Fibroblast of lung (primary cell): Measurements from ENCODE around the gene BCL10. TPM values are rescaled to one million over a fixed set of nuclear protein-coding genes. Genes with fewer than 3 reads are reported as not detected.

Experiments used
- DNase-seq, 2 donors: peaks; one replicate each; pipeline versions ENCODE4 v3.0.0 to v3.0.0-alpha.2; 2010; ENCODE audit warnings: low read depth in 2 of 2
- H2AFZ ChIP-seq: 2 replicates; pipeline ENCODE4 v1.5.1; 2012; ENCODE audit warnings: low read length, control low read depth, inconsistent platforms
- H3K27ac ChIP-seq: 2 replicates; pipeline ENCODE4 v1.5.1; 2011; ENCODE audit warnings: low read length, control low read depth; ENCODE audit not compliant: insufficient read depth
- H3K27me3 ChIP-seq: 2 replicates; pipeline ENCODE4 v1.5.1; 2011; ENCODE audit warnings: mild to moderate bottlenecking, low read length; ENCODE audit not compliant: control insufficient read depth, insufficient read depth
- H3K36me3 ChIP-seq: 2 replicates; pipeline ENCODE4 v1.5.1; 2011; ENCODE audit warnings: low read length; ENCODE audit not compliant: control insufficient read depth, insufficient read depth
- H3K4me1 ChIP-seq: 2 replicates; pipeline ENCODE4 v1.5.1; 2011; ENCODE audit warnings: low read length; ENCODE audit not compliant: control insufficient read depth, insufficient read depth; ENCODE audit errors: extremely low read depth
- H3K4me2 ChIP-seq: 2 replicates; pipeline ENCODE4 v1.5.1; 2011; ENCODE audit warnings: low read length, control low read depth; ENCODE audit not compliant: insufficient read depth; ENCODE audit errors: extremely low read depth
- H3K4me3 ChIP-seq, 4 experiments: fragments of 200-600 bp in 1 of 4; sonication (generic) in 1 of 4; replicated peaks in 1 of 4; 2 replicates each; pipeline ENCODE4 v1.5.1; 2011 to 2016; ENCODE audit warnings: low read length in 4 of 4, low read depth in 3 of 4, mild to moderate bottlenecking in 3 of 4, control low read depth in 2 of 4, inconsistent platforms in 1 of 4, mixed read lengths in 1 of 4; ENCODE audit not compliant: insufficient read depth in 1 of 4; ENCODE audit errors: control extremely low read depth in 1 of 4
- H3K79me2 ChIP-seq: 2 replicates; pipeline ENCODE4 v1.5.1; 2012; ENCODE audit warnings: mild to moderate bottlenecking, low read length, inconsistent platforms; ENCODE audit not compliant: control insufficient read depth, insufficient read depth
- H3K9ac ChIP-seq: 2 replicates; pipeline ENCODE4 v1.5.1; 2011; ENCODE audit warnings: mild to moderate bottlenecking, low read length, control low read depth; ENCODE audit not compliant: insufficient read depth
- H3K9me3 ChIP-seq: 2 replicates; pipeline ENCODE4 v1.5.1; 2012; ENCODE audit warnings: low read depth, low read length; ENCODE audit not compliant: control insufficient read depth, insufficient read depth
- H4K20me1 ChIP-seq: 2 replicates; pipeline ENCODE4 v1.5.1; 2011; ENCODE audit warnings: low read length; ENCODE audit not compliant: control insufficient read depth, insufficient read depth; ENCODE audit errors: extremely low read depth
- CTCF ChIP-seq, 2 donors: IDR thresholded peaks in 1 of 2; conservative IDR thresholded peaks in 1 of 2; 1 replicate in 1 of 2; 2 replicates in 1 of 2; pipeline ENCODE4 v1.5.1; 2011 to 2012; ENCODE audit warnings: low read length in 2 of 2, control low read depth in 1 of 2, inconsistent platforms in 1 of 2, low read depth in 1 of 2, mild to moderate bottlenecking in 1 of 2
- EZH2 ChIP-seq: IDR thresholded peaks from 2 replicates; pipeline ENCODE4 v1.5.1; 2012; ENCODE audit warnings: low read length, control low read depth, mild to moderate bottlenecking; ENCODE audit errors: missing control alignments
- polyA plus RNA-seq, 2 donors: library from polyadenylated mRNA; depleted of rRNA in 1 of 2; stranded (reverse) in 1 of 2; unstranded in 1 of 2; fragments of >200 nt; gene quantifications; 2 replicates each; pipeline ENCODE4 v1.2.1, GENCODE V29; 2011 to 2012; ENCODE audit warnings: missing spikeins in 1 of 2
- total RNA-seq: library from RNA; depleted of rRNA; stranded (reverse); fragments of >200 nt; gene quantifications from 2 replicates; pipeline ENCODE4 v1.2.1, GENCODE V29; 2014

Gene BCL10
- total and polyA plus RNA-seq, 2 donors (not counting 1 experiment from before 2014, with no cell fraction given), result 18.8 to 30.2 TPM

GRCh38 chr1:85297538-85297854, 21.1 kb upstream of the BCL10 start:
- H2AFZ ChIP-seq, result no peak overlapping the region
- no peak for DNase-seq
- no peaks in the 10 kb centered on the region for H3K36me3 ChIP-seq
- H3K9me3 ChIP-seq, result no peaks in the 10 kb centered on the region
- H3K9ac ChIP-seq, result no peak overlapping the region
- peak overlapping the region in 2 of 4 experiments; percentile 8 to 26 for H3K4me3 ChIP-seq
- H3K4me1 ChIP-seq, result peaks cover 26% of the 10 kb centered on the region
- TF ChIP-seq CTCF (conservative IDR thresholded peaks at IDR 0.05 in 1 of 2, IDR thresholded peaks at IDR 0.05 in 1 of 2; ENCODE audit: low read depth in 1 of 2, low read length in 2 of 2), result no peak
- TF ChIP-seq EZH2, result no peak
- peak overlapping the region; percentile 44 for H3K4me2 ChIP-seq
- H3K79me2 ChIP-seq, result no peaks in the 10 kb centered on the region
- no peaks in the 10 kb centered on the region for H4K20me1 ChIP-seq
- no peaks in the 10 kb centered on the region for H3K27me3 ChIP-seq
- H3K27ac ChIP-seq, result peak overlapping the region; percentile 55

DNA sequence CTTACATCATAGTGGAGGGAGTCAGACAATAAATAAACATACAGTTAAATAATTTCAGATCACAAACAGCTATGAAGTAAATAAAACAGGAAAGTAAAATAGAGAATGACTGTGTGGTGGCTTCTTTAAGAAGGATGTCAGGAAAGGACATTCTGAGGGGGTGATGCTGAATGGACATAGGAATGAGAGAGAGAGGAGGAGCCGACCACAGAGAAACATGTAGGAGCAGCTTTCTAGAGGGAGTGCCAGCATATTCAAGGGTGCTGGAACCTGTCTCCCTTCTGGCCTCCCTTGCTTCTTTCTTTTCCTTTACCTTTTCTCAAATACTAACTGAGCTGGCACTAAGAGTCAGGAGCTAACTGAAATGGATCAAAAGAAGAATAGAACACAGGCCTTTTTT, 20.5 kb upstream of the BCL10 start:
- Histone ChIP-seq H2AFZ (no peak overlapping the region), H3K27me3 (no peaks in the 10 kb centered on the region), H3K36me3 (no peaks in the 10 kb centered on the region), H4K20me1 (no peaks in the 10 kb centered on the region), H3K4me3 (no peak overlapping the region), H3K4me1 (peaks cover 26% of the 10 kb centered on the region), H3K9ac (no peak overlapping the region), H3K79me2 (no peaks in the 10 kb centered on the region), H3K27ac (no peak overlapping the region), H3K4me2 (peak overlapping the region; percentile 44), H3K9me3 (no peaks in the 10 kb centered on the region)
- no peak for TF ChIP-seq CTCF (conservative IDR thresholded peaks at IDR 0.05 in 1 of 2, IDR thresholded peaks at IDR 0.05 in 1 of 2; ENCODE audit: low read depth in 1 of 2, low read length in 2 of 2)
- no peak for TF ChIP-seq EZH2
- DNase-seq, result peak in 1 of 2 donors; percentile 78

GRCh38 chr1:85295654-85296053, 19.2 kb upstream of the BCL10 start:
- Histone ChIP-seq H3K36me3 (no peaks in the 10 kb centered on the region), H2AFZ (no peak overlapping the region), H3K79me2 (no peaks in the 10 kb centered on the region), H3K9me3 (no peaks in the 10 kb centered on the region), H3K4me1 (peaks cover 33% of the 10 kb centered on the region), H3K4me3 (no peak overlapping the region), H3K4me2 (no peak overlapping the region), H3K27ac (no peak overlapping the region), H3K27me3 (no peaks in the 10 kb centered on the region), H4K20me1 (no peaks in the 10 kb centered on the region), H3K9ac (no peak overlapping the region)
- no peak for TF ChIP-seq CTCF (conservative IDR thresholded peaks at IDR 0.05 in 1 of 2, IDR thresholded peaks at IDR 0.05 in 1 of 2; ENCODE audit: low read depth in 1 of 2, low read length in 2 of 2)
- TF ChIP-seq EZH2, result no peak
- DNase-seq, result peak in 1 of 2 donors; percentile 27
